GM12891 (cell line): ENCODE results near the gene MLLT10.
"Not testable (repeated sequence)": the region's sequence is repeated elsewhere in the genome, so short reads cannot be mapped to it uniquely, and the experiment has no call there.

Experiments
- DNase-seq: peaks from one replicate; pipeline ENCODE4 v3.0.0; 2011; ENCODE audit warnings: low spot score; ENCODE audit not compliant: insufficient read length
- FAIRE-seq: peaks from 2 replicates; lab custom pipeline; 2011; peaks lifted over from hg19 to GRCh38; lab: Jason Lieb, UNC
- PAX5 ChIP-seq: IDR thresholded peaks from 2 replicates; pipeline ENCODE4 v1.6.1; 2011; ENCODE audit warnings: low read length, moderate library complexity, mild to moderate bottlenecking; ENCODE audit not compliant: insufficient read depth, severe bottlenecking
- POLR2A ChIP-seq: IDR thresholded peaks from 2 replicates; pipeline ENCODE4 v1.6.1; 2011; ENCODE audit warnings: low read depth, low read length, control low read depth
- POLR2AphosphoS5 ChIP-seq: IDR thresholded peaks from 2 replicates; pipeline ENCODE4 v1.6.1; 2011; ENCODE audit warnings: low read depth, low read length, control low read depth
- POU2F2 ChIP-seq: IDR thresholded peaks from 2 replicates; pipeline ENCODE4 v1.6.1; 2011; ENCODE audit warnings: low read depth, mild to moderate bottlenecking, control low read depth, low read length, moderate library complexity
- SPI1 ChIP-seq: IDR thresholded peaks from 2 replicates; pipeline ENCODE4 v1.6.1; 2011; ENCODE audit warnings: low read depth, low read length, control low read depth
- TAF1 ChIP-seq: IDR thresholded peaks from 2 replicates; pipeline ENCODE4 v1.6.1; 2011; ENCODE audit warnings: low read depth, low read length, control low read depth

MLLT10 gene

DNA sequence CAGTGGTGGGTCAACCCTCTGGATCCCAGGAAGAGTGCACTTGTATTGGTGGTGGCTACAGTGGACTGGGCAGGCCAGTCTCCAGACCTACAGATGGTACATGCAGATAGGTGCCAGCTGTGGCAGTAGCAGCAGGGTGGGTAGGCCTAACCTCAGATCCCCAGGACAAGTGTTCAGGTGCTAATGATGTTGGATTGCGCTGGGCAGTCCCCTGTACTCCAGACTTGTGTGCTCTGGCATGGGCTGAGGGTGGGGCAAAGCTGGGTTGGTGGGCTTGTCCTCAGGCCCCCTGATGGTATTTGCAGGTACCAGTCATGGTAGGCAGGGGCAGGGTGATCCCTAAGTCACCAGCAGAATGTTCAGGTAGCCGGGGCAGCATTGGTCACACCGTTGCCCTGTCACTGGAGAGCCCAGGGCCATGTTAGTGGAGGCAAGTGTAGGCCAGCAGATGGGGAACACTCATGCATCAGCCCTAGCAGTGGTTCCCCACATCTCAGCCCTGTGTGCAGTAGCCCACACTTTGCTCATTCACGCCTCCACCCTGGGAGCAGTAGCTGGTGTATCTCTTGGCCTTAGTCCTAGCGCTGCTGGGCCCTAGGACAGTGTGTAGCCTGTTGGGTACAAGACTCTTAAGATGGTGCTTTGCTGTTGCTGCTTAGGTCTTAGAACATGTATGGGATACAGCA, 171.3 kb downstream of the MLLT10 start:
- DNase-seq (no peak), FAIRE-seq (peak; percentile 13)
- TF ChIP-seq POLR2A (no peak), TAF1 (no peak), POLR2AphosphoS5 (no peak), PAX5 (no peak), SPI1 (no peak), POU2F2 (no peak)

DNA sequence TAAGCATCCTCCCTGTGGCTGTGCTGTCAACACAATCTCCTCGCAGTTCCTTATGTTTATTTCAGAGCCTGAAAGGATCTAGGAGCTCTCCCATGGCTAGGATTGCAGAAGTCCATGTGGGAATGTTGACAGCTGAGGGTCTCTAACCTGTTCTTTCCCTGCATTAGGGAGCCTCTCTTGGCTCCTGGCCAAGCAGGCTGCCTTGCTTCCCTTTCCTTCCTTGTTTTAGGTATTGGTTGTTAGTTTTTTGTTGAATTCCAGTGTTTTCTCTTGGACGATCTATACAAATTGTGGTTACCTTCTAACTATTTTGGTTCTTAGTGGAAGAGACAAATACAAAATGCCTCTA, 171.8 kb downstream of the MLLT10 start:
- FAIRE-seq (no peak), DNase-seq (no peak)
- TF ChIP-seq POU2F2, result no peak

DNA sequence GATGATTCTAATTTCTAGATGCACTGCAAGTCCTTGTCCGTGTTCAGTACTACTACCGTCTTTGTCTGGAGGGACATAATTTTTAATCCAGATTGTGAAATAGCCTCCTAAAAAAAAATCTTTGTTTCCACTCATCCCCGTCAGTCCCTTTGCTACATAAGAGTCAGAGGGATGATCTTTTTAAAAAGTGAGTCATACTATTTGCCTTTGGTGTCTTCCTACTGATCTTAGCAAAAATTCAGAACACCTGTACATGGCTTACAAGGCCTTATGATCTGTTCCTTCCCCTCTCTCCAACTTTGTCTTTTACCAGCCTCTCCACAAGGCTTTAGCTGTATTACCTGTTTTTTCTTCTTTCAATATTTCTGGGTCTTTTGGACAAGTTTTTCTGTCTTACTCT, 173.5 kb downstream of the MLLT10 start:
- DNase-seq (no peak), FAIRE-seq (no peak)
- TF ChIP-seq POLR2A, result no peak
- no peak for TF ChIP-seq POLR2AphosphoS5
- no peak for TF ChIP-seq TAF1
- TF ChIP-seq PAX5, result no peak
- TF ChIP-seq SPI1, result no peak
- no peak for TF ChIP-seq POU2F2

DNA sequence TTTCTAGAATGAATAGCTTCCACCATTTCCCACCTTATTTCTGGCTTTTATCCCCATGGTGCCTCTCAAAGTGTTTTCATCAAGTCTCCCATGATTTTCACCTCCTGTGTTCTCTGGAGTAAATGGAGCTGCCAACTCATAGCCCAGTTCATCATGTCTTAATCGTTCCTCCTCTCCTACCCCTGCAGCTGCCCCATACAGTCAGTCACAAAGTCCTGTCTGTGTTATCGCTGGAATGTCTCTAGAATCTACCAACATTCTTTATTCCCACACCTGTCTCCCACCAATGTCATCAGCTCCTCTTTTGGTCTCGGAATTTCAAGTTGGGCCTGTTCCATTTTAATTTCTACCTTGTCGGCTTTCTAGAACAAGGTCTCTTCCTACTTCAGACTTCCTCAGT, 178.9 kb downstream of the MLLT10 start:
- no peak for FAIRE-seq
- DNase-seq, result no peak
- no peak for TF ChIP-seq POLR2AphosphoS5
- no peak for TF ChIP-seq PAX5
- no peak for TF ChIP-seq TAF1
- TF ChIP-seq SPI1, result no peak
- no peak for TF ChIP-seq POLR2A
- no peak for TF ChIP-seq POU2F2

DNA sequence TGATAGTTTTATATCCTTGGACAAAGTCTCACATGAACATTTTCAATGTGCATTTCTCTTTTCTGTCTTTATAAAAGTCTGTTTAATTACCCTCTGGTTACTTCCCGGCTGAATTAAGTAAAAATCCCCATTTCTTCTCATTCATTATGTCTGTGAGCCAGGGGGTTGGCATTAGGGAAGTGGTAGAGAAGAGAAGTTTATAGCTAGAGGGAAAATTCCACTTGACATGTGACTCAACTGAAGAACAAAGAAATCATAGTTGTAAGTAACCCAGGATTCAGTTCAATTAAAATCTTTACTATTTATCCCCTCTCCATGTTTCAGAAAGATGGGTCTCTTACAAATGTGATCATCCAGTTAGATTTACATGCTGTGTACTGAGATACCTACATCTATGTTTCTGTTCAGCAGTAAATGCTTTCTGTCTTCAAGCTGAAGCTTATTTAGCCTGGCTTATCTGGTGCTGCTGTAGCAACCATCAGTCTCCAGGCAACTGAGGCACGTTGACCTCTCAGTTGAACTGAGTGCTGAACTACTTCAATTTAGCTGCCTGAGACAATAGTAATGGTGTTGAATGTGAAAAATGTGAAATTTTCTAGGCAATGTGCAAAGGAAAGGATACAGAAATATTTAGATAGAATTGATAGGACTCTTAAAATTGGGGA, 181.6 kb downstream of the MLLT10 start:
- DNase-seq (no peak), FAIRE-seq (peak; percentile 40)
- TF ChIP-seq SPI1, result no peak
- no peak for TF ChIP-seq POU2F2
- TF ChIP-seq POLR2AphosphoS5, result no peak
- TF ChIP-seq PAX5, result no peak
- no peak for TF ChIP-seq TAF1
- no peak for TF ChIP-seq POLR2A

DNA sequence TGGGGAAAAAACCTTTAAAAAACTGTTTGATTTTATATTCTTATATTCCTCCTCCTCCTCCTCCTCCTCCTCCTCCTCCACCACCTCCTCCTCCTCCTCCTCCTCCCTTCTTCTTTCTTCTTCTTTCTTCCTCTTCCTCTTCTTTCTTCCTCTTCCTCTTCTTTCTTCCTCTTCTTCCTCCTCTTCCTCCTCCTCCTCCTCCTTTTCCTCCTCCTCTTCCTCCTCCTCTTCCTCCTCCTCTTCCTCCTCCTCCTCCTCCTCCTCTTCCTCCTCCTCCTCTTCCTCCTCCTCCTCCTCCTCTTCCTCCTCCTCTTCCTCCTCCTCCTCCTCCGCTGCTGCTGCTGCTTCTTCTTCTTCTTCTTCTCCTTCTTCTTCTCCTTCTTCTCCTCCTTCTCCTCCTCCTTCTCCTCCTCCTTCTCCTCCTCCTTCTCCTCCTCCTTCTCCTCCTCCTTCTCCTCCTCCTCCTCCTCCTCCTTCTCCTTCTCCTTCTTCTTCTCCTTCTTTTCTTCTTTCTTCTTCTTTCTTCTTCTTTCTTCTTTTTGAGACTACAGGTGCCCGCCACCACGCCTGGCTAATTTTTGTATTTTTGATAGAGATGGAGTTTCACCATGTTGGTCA, 183.5 kb downstream of the MLLT10 start:
- FAIRE-seq, DNase-seq: not testable (repeated sequence)

DNA sequence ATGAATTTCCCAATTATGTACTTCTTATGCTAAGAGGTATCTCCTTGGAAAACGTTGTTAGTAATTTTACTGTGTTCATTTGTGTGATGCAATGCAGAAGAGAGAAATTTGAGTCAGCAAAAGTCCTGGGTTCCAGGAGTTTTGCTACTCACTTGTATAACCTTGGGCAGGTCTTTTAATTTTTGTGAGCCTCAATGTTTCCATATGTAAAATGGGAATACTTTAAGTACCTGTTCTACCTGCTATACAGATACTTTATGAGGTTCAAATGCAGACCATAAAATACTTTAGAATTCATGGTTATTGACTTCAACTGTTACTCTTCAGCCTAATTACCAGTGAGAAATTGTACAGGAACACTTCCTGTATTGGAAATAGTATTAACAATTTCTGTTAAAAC, 185.5 kb downstream of the MLLT10 start:
- no peak for FAIRE-seq
- TF ChIP-seq PAX5 (no peak), SPI1 (no peak), POLR2A (no peak), POLR2AphosphoS5 (no peak), POU2F2 (no peak), TAF1 (no peak)
- no peak for DNase-seq

DNA sequence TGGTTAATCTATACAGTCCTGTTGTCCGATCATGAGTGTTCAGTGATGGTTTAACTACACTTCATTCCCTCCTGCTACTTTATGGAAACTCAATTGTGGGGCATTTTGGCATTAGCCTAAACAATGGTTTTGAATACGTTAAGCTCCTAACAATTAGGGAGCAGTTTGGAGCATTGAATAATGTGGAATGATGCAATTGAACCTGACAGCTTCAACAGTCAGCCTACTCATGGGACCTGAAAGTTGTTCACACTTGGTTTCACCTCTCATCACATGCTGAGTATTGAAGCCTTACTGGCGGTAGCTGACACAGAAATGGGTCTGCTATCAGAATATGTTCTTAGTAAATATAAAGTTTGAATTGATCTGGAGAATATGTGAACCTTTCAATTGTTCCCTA, 186.1 kb downstream of the MLLT10 start:
- TF ChIP-seq SPI1, result no peak
- TF ChIP-seq POLR2A, result no peak
- TF ChIP-seq POLR2AphosphoS5, result no peak
- no peak for TF ChIP-seq POU2F2
- TF ChIP-seq TAF1, result no peak
- no peak for TF ChIP-seq PAX5
- FAIRE-seq, result peak; percentile 41
- no peak for DNase-seq

DNA sequence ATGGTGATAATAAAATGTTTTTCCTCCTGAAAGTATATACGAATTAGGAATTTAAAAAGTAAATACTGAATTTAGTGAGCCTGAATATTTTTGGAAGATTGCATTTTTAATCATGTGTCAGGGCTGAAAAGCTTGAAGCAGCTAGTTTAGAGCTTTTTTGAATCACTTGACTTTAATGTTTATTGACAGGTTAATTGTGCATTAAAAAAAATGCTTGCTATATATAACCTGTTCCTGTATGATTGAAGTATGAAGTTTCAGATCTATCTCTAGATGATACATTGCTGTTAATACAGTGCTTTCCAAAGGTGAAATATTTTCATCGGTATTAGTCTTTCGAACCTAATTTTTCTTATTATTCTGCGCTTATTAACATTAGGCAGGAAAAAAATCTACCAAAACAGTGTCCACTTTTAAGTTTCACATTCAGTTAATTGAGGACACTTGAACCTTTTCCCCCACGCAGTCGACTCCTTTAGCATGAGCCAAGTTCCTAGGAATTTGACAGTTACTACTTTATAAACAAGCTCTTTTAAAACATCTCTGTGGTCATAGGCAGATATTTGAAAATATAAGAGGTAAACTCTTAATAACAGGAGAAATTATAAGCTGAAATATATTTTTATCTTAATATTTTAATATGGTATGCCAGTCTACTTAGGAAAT, 187.1 kb downstream of the MLLT10 start:
- TF ChIP-seq PAX5 (no peak), POLR2AphosphoS5 (no peak), TAF1 (no peak), POLR2A (no peak), POU2F2 (no peak), SPI1 (no peak)
- DNase-seq (no peak), FAIRE-seq (no peak)

DNA sequence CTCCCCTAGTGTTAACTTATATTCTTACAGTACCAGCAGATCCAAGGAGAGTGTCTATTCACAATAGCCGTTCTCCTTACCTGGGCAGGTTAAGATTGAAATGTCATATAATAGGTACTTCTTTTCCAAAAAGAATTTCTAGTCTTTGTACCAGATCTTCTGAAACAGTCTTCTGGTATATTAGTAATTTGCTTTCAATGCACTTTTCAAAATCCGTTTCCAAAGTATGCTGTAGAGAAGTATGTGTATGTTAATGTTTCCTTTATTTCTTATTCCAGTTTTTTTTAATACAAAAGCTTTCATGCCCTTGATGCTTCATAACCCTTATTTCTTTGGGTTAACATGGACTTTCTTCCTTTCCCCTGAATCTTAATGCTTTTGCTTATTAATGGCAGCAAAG, 188.2 kb downstream of the MLLT10 start:
- FAIRE-seq (no peak), DNase-seq (no peak)
- TF ChIP-seq POU2F2, result no peak
- no peak for TF ChIP-seq TAF1
- no peak for TF ChIP-seq POLR2A
- no peak for TF ChIP-seq PAX5
- no peak for TF ChIP-seq SPI1
- no peak for TF ChIP-seq POLR2AphosphoS5
